SK-N-SH treated with all-trans-retinoic acid at 6 μM for 48 hours (cell line): ENCODE measurements around the gene CACNA1D.
A peak's percentile ranks its signal among the peaks of the same experiment; 100 is the strongest.

Source experiments
- ATAC-seq: fragments of 200-7000 bp; cut with Tn5 transposase; 3 replicates; pipeline ENCODE4 v1.9.1; 2020; ENCODE audit warnings: mild to moderate bottlenecking, moderate library complexity
- ARNTL ChIP-seq: fragments of 450-650 bp; formaldehyde crosslinking; IDR thresholded peaks from 2 replicates; pipeline ENCODE4 v1.5.0; 2020; ENCODE audit warnings: low read depth, mild to moderate bottlenecking, moderate library complexity, borderline replicate concordance
- BACH2 ChIP-seq: fragments of 250-450 bp; sonication (Bioruptor Pico); IDR thresholded peaks from 2 replicates; pipeline ENCODE4 v1.9.0; 2021; ENCODE audit warnings: mild to moderate bottlenecking, borderline replicate concordance
- CSDC2 ChIP-seq: fragments of 250-450 bp; sonication (Bioruptor Pico); IDR thresholded peaks from 2 replicates; pipeline ENCODE4 v1.5.0; 2020; ENCODE audit warnings: mild to moderate bottlenecking, moderate library complexity
- CSRNP3 ChIP-seq: fragments of 250-450 bp; sonication (Bioruptor Pico); IDR thresholded peaks from 2 replicates; pipeline ENCODE4 v1.5.1; 2021; ENCODE audit warnings: mild to moderate bottlenecking, moderate library complexity
- ESRRG ChIP-seq: fragments of 250-450 bp; sonication (Bioruptor Pico); IDR thresholded peaks from 2 replicates; pipeline ENCODE4 v1.6.1; 2021; ENCODE audit warnings: mild to moderate bottlenecking
- GLIS3 ChIP-seq: fragments of 250-450 bp; sonication (Bioruptor Pico); IDR thresholded peaks from 2 replicates; pipeline ENCODE4 v1.5.0; 2020; ENCODE audit warnings: mild to moderate bottlenecking, moderate library complexity
- ISL1 ChIP-seq: fragments of 250-450 bp; sonication (Bioruptor Pico); IDR thresholded peaks from 2 replicates; pipeline ENCODE4 v2.1.2; 2022; ENCODE audit warnings: mild to moderate bottlenecking, moderate library complexity
- OSR1 ChIP-seq: fragments of 250-450 bp; sonication (Bioruptor Pico); IDR thresholded peaks from 2 replicates; pipeline ENCODE4 v1.8.0; 2022; ENCODE audit warnings: moderate library complexity, mild to moderate bottlenecking, inconsistent platforms
- PATZ1 ChIP-seq: fragments of 250-450 bp; sonication (Bioruptor Pico); IDR thresholded peaks from 2 replicates; pipeline ENCODE4 v1.8.0; 2020; ENCODE audit warnings: mild to moderate bottlenecking, moderate library complexity, borderline replicate concordance
- PPARA ChIP-seq: fragments of 250-450 bp; sonication (Bioruptor Pico); IDR thresholded peaks from 2 replicates; pipeline ENCODE4 v1.5.0; 2020; ENCODE audit warnings: mild to moderate bottlenecking, borderline replicate concordance
- RARB ChIP-seq: fragments of 250-450 bp; sonication (Bioruptor Pico); IDR thresholded peaks from 2 replicates; pipeline ENCODE4 v1.8.0; 2021; ENCODE audit warnings: mild to moderate bottlenecking, moderate library complexity
- SNAI2 ChIP-seq: fragments of 250-450 bp; sonication (Bioruptor Pico); IDR thresholded peaks from 2 replicates; pipeline ENCODE4 v1.5.0; 2020; ENCODE audit warnings: mild to moderate bottlenecking, moderate library complexity
- TCF4 ChIP-seq: fragments of 250-450 bp; sonication (Bioruptor Pico); IDR thresholded peaks from 2 replicates; pipeline ENCODE4 v1.8.0; 2021; ENCODE audit warnings: mild to moderate bottlenecking, moderate library complexity, borderline replicate concordance
- TOX ChIP-seq: fragments of 250-450 bp; sonication (Bioruptor Pico); IDR thresholded peaks from 2 replicates; pipeline ENCODE4 v1.8.0; 2021; ENCODE audit warnings: mild to moderate bottlenecking, moderate library complexity, borderline replicate concordance
- ZFP3 ChIP-seq: fragments of 250-450 bp; sonication (Bioruptor Pico); IDR thresholded peaks from 2 replicates; pipeline ENCODE4 v1.5.0; 2020; ENCODE audit warnings: mild to moderate bottlenecking, moderate library complexity
- ZNF565 ChIP-seq: fragments of 450-650 bp; formaldehyde crosslinking; conservative IDR thresholded peaks from 2 replicates; pipeline ENCODE4 v1.5.0; 2020; ENCODE audit warnings: low read depth, mild to moderate bottlenecking, moderate library complexity
- TF ChIP-seq, protein P1 (sequence below): fragments of 250-450 bp; sonication (Bioruptor Pico); IDR thresholded peaks from 2 replicates; pipeline ENCODE4 v1.8.0; 2021; ENCODE audit warnings: low read depth, mild to moderate bottlenecking, moderate library complexity, borderline replicate concordance
- TF ChIP-seq, protein P2 (sequence below): fragments of 250-450 bp; sonication (Bioruptor Pico); IDR thresholded peaks from 2 replicates; pipeline ENCODE4 v1.5.0; 2020; ENCODE audit warnings: mild to moderate bottlenecking, moderate library complexity
- TF ChIP-seq, protein P3 (sequence below): fragments of 250-450 bp; sonication (Bioruptor Pico); IDR thresholded peaks from 2 replicates; pipeline ENCODE4 v1.5.1; 2020; ENCODE audit warnings: low read depth, mild to moderate bottlenecking, moderate library complexity

Gene CACNA1D

GRCh38 chr3:53846134-53846850, 351.9 kb downstream of the CACNA1D start, which contains the start of the genes CHDH and IL17RB:
Gene CHDH (minus strand): TSS chr3:53846419. CDS start chr3:53824008, 22,411 bp downstream.
Gene IL17RB (plus strand): TSS chr3:53846568. CDS start chr3:53846589, 21 bp downstream.
- TF ChIP-seq ISL1 (CRISPR knock-in tag) (no peak), TCF4 (CRISPR knock-in tag) (no peak), PATZ1 (CRISPR knock-in tag) (no peak), OSR1 (CRISPR knock-in tag) (no peak), ZNF565 (CRISPR knock-in tag) (no peak), ESRRG (CRISPR knock-in tag) (no peak), ARNTL (CRISPR knock-in tag) (no peak), CSDC2 (CRISPR knock-in tag) (no peak)
- TF ChIP-seq, protein P1, sequence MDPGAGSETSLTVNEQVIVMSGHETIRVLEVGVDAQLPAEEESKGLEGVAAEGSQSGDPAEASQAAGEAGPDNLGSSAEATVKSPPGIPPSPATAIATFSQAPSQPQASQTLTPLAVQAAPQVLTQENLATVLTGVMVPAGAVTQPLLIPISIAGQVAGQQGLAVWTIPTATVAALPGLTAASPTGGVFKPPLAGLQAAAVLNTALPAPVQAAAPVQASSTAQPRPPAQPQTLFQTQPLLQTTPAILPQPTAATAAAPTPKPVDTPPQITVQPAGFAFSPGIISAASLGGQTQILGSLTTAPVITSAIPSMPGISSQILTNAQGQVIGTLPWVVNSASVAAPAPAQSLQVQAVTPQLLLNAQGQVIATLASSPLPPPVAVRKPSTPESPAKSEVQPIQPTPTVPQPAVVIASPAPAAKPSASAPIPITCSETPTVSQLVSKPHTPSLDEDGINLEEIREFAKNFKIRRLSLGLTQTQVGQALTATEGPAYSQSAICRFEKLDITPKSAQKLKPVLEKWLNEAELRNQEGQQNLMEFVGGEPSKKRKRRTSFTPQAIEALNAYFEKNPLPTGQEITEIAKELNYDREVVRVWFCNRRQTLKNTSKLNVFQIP (CRISPR knock-in tag): no peak
- TF ChIP-seq, protein P2, sequence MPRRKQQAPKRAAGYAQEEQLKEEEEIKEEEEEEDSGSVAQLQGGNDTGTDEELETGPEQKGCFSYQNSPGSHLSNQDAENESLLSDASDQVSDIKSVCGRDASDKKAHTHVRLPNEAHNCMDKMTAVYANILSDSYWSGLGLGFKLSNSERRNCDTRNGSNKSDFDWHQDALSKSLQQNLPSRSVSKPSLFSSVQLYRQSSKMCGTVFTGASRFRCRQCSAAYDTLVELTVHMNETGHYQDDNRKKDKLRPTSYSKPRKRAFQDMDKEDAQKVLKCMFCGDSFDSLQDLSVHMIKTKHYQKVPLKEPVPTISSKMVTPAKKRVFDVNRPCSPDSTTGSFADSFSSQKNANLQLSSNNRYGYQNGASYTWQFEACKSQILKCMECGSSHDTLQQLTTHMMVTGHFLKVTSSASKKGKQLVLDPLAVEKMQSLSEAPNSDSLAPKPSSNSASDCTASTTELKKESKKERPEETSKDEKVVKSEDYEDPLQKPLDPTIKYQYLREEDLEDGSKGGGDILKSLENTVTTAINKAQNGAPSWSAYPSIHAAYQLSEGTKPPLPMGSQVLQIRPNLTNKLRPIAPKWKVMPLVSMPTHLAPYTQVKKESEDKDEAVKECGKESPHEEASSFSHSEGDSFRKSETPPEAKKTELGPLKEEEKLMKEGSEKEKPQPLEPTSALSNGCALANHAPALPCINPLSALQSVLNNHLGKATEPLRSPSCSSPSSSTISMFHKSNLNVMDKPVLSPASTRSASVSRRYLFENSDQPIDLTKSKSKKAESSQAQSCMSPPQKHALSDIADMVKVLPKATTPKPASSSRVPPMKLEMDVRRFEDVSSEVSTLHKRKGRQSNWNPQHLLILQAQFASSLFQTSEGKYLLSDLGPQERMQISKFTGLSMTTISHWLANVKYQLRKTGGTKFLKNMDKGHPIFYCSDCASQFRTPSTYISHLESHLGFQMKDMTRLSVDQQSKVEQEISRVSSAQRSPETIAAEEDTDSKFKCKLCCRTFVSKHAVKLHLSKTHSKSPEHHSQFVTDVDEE (CRISPR knock-in tag): no peak
- ATAC-seq: peak; percentile 39

- no peak for TF ChIP-seq OSR1 (CRISPR knock-in tag)
- TF ChIP-seq ISL1 (CRISPR knock-in tag): no peak
- no peak for TF ChIP-seq RARB
- TF ChIP-seq, protein P3, sequence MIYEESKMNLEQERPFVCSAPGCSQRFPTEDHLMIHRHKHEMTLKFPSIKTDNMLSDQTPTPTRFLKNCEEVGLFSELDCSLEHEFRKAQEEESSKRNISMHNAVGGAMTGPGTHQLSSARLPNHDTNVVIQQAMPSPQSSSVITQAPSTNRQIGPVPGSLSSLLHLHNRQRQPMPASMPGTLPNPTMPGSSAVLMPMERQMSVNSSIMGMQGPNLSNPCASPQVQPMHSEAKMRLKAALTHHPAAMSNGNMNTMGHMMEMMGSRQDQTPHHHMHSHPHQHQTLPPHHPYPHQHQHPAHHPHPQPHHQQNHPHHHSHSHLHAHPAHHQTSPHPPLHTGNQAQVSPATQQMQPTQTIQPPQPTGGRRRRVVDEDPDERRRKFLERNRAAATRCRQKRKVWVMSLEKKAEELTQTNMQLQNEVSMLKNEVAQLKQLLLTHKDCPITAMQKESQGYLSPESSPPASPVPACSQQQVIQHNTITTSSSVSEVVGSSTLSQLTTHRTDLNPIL (CRISPR knock-in tag): no peak
- TF ChIP-seq CSRNP3: no peak
- TF ChIP-seq GLIS3: no peak
- ATAC-seq: no peak
Observed at GRCh38 chr3:53846851-53847155, 352.4 kb downstream of the CACNA1D start.

DNA sequence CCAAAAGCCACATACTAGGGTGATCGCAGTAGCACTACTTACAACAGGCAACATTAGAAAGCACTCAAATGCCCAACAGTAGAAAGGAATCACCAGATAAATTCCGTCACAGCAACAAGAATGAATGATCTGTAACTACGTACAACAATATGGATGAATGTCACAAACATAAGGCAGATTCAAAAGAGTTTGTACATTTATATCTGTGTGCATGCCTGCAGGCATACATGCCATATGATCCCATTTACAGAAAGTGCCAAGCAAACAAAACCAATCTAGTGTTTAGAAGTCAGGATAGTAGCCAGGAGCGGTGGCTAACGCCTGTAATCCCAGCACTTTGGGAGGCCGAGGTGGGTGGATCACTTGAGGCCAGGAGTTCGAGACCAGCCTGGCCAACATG, 355.5 kb downstream of the CACNA1D start:
- no peak for ATAC-seq
- TF ChIP-seq GLIS3 (no peak), BACH2 (CRISPR knock-in tag) (no peak)

- no peak for ATAC-seq
- no peak for TF ChIP-seq CSDC2 (CRISPR knock-in tag)
- TF ChIP-seq CSRNP3: no peak
- TF ChIP-seq SNAI2 (CRISPR knock-in tag): no peak
- TF ChIP-seq PPARA (CRISPR knock-in tag): no peak
- TF ChIP-seq, protein P1 (CRISPR knock-in tag): no peak
- TF ChIP-seq ZFP3: no peak
- TF ChIP-seq TOX (CRISPR knock-in tag): no peak
- no peak for TF ChIP-seq PATZ1 (CRISPR knock-in tag)
Observed at GRCh38 chr3:53850895-53851294, 356.5 kb downstream of the CACNA1D start.
